A549 (cell line): ENCODE results near the gene GRAP2. TPM values are rescaled to one million over a fixed set of nuclear protein-coding genes. Genes with fewer than 3 reads are reported as not detected.

ENCODE experiments used
- ATAC-seq, 2 experiments: fragments of 200-7000 bp in 1 of 2; fragments of >200 bp in 1 of 2; cut with Nextera tagmentation in 1 of 2; cut with Tn5 transposase in 1 of 2; 3 replicates each; pipeline versions ENCODE4 v1.8.0 to v1.9.1; 2018 to 2020; ENCODE audit warnings: mild to moderate bottlenecking in 1 of 2, moderate library complexity in 1 of 2
- CTCF ChIA-PET: fragments of 300-600 bp; sonication (Branson Sonifier 250); formaldehyde crosslinking; extraction: SDS; loops from one replicate; lab custom pipeline; 2021; ENCODE audit warnings: antibody characterized with exemption, inconsistent platforms; lab: Yijun Ruan, JAX
- POLR2A ChIA-PET: fragments of 350-600 bp; formaldehyde crosslinking; extraction: SDS; loops from one replicate; lab custom pipeline; 2021; ENCODE audit warnings: antibody characterized with exemption, inconsistent platforms; lab: Yijun Ruan, JAX
- DNase-seq, 2 experiments: peaks; one replicate each; pipeline versions ENCODE4 v3.0.0 to v3.0.0-alpha.2; 2011 to 2016; ENCODE audit warnings: low read depth in 1 of 2, low spot score in 1 of 2
- FAIRE-seq: peaks from 2 replicates; lab custom pipeline; 2011; peaks lifted over from hg19 to GRCh38; lab: Jason Lieb, UNC
- H3K27ac ChIP-seq, 2 experiments: fragments of >200 bp; sonication (Bioruptor Twin); formaldehyde crosslinking; 3 replicates each; pipeline ENCODE4 v1.5.1; 2016 to 2017
- H3K4me1 ChIP-seq: fragments of >200 bp; sonication (Bioruptor Twin); formaldehyde crosslinking; 3 replicates; pipeline ENCODE4 v1.6.1; 2016
- H3K4me2 ChIP-seq: fragments of >200 bp; sonication (Bioruptor Twin); formaldehyde crosslinking; 3 replicates; pipeline ENCODE4 v1.6.1; 2016
- H3K4me3 ChIP-seq: fragments of >200 bp; sonication (Bioruptor Twin); formaldehyde crosslinking; 3 replicates; pipeline ENCODE4 v1.5.1; 2016
- H3K9me3 ChIP-seq: fragments of >200 bp; sonication (Bioruptor Twin); formaldehyde crosslinking; 3 replicates; pipeline ENCODE4 v1.6.1; 2016
- CBX2 ChIP-seq: fragments of 200-600 bp; sonication (generic); IDR thresholded peaks from 2 replicates; pipeline ENCODE4 v1.6.1; 2016; ENCODE audit warnings: low read depth, mild to moderate bottlenecking, borderline replicate concordance
- CBX8 ChIP-seq: fragments of 200-600 bp; sonication (generic); IDR thresholded peaks from 2 replicates; pipeline ENCODE4 v1.6.1; 2016
- CEBPB ChIP-seq, 2 experiments: fragments of >200 bp in 1 of 2; sonication (Bioruptor Twin) in 1 of 2; formaldehyde crosslinking in 1 of 2; IDR thresholded peaks; 2 replicates each; pipeline ENCODE4 v1.6.1; 2012 to 2016
- E2F6 ChIP-seq: IDR thresholded peaks from 2 replicates; pipeline ENCODE4 v1.6.1; 2012; ENCODE audit warnings: low read depth, borderline replicate concordance
- EHF ChIP-seq: fragments of 250-450 bp; sonication (Bioruptor Pico); IDR thresholded peaks from 2 replicates; pipeline ENCODE4 v1.5.0; 2020; ENCODE audit warnings: mild to moderate bottlenecking
- EHMT2 ChIP-seq: fragments of 200-600 bp; sonication (generic); IDR thresholded peaks from 2 replicates; pipeline ENCODE4 v1.6.1; 2016; ENCODE audit warnings: antibody characterized with exemption, low read depth, mild to moderate bottlenecking, moderate library complexity
- FOSB ChIP-seq: fragments of 250-450 bp; sonication (Bioruptor Pico); IDR thresholded peaks from 2 replicates; pipeline ENCODE4 v1.5.0; 2020; ENCODE audit warnings: mild to moderate bottlenecking, moderate library complexity
- GATA3 ChIP-seq: IDR thresholded peaks from 2 replicates; pipeline ENCODE4 v1.6.1; 2012; ENCODE audit warnings: borderline replicate concordance
- HDAC2 ChIP-seq: fragments of 200-600 bp; sonication (generic); IDR thresholded peaks from 2 replicates; pipeline ENCODE4 v1.6.1; 2016
- HMGXB4 ChIP-seq: fragments of 250-450 bp; sonication (Bioruptor Pico); IDR thresholded peaks from 2 replicates; pipeline ENCODE4 v1.5.0; 2021; ENCODE audit warnings: mild to moderate bottlenecking, moderate library complexity, borderline replicate concordance
- MAFK ChIP-seq: fragments of 450-650 bp; IDR thresholded peaks from 2 replicates; pipeline ENCODE4 v1.6.1; 2014; ENCODE audit not compliant: partially characterized antibody
- MAX ChIP-seq: IDR thresholded peaks from 2 replicates; pipeline ENCODE4 v1.6.1; 2012
- NFE2L2 ChIP-seq: fragments of 150-350 bp; conservative IDR thresholded peaks from 2 replicates; pipeline ENCODE4 v1.6.1; 2014; ENCODE audit warnings: low read length
- NPAS2 ChIP-seq: fragments of 250-450 bp; sonication (Bioruptor Pico); IDR thresholded peaks from 2 replicates; pipeline ENCODE4 v1.8.0; 2022; ENCODE audit warnings: mild to moderate bottlenecking, moderate library complexity, borderline replicate concordance
- PBX3 ChIP-seq: IDR thresholded peaks from 2 replicates; pipeline ENCODE4 v1.6.1; 2012
- PHF8 ChIP-seq: fragments of 200-600 bp; sonication (generic); IDR thresholded peaks from 2 replicates; pipeline ENCODE4 v1.6.1; 2016; ENCODE audit warnings: low read depth, mild to moderate bottlenecking, antibody characterized with exemption, moderate library complexity, borderline replicate concordance
- POLR2A ChIP-seq: IDR thresholded peaks from 2 replicates; pipeline ENCODE4 v1.6.1; 2012; ENCODE audit warnings: mild to moderate bottlenecking, low read length
- POLR2AphosphoS2 ChIP-seq: conservative IDR thresholded peaks from 2 replicates; pipeline ENCODE4 v1.6.1; 2012; ENCODE audit warnings: low read length, improper control_type of control experiment, inconsistent platforms
- RAD21 ChIP-seq, 2 experiments: fragments of >200 bp in 1 of 2; sonication (Bioruptor Twin) in 1 of 2; formaldehyde crosslinking in 1 of 2; IDR thresholded peaks in 1 of 2; conservative IDR thresholded peaks in 1 of 2; 2 replicates in 1 of 2; 3 replicates in 1 of 2; pipeline ENCODE4 v1.6.1; 2012 to 2018; ENCODE audit warnings: inconsistent platforms in 1 of 2
- SMC3 ChIP-seq: fragments of >200 bp; sonication (Bioruptor Twin); formaldehyde crosslinking; IDR thresholded peaks from 3 replicates; pipeline ENCODE4 v1.6.1; 2018; ENCODE audit warnings: inconsistent platforms
- ZFP36 ChIP-seq: fragments of 450-650 bp; IDR thresholded peaks from 2 replicates; pipeline ENCODE4 v1.6.1; 2014; ENCODE audit warnings: borderline replicate concordance; ENCODE audit not compliant: partially characterized antibody
- ZNF302 ChIP-seq: fragments of 250-450 bp; sonication (Bioruptor Pico); IDR thresholded peaks from 2 replicates; pipeline ENCODE4 v1.9.0; 2021; ENCODE audit warnings: inconsistent platforms, mild to moderate bottlenecking, moderate library complexity
- WGBS: methylation state at CpG from one replicate; pipeline ENCODE4 v1.1.6; 2017; ENCODE audit errors: missing lambda C conversion rate; 5-methylcytosine and 5-hydroxymethylcytosine counted together
- polyA plus RNA-seq, 4 experiments: library from polyadenylated mRNA; depleted of rRNA in 3 of 4; stranded (reverse); fragments of >200 nt; fragmentation: RNase III in 1 of 4; extraction: RNeasy Plus Mini Kit Qiagen cat#74134 plus additional on column Dnase treatment in 1 of 4; gene quantifications; 2 replicates in 3 of 4; 3 replicates in 1 of 4; pipeline ENCODE4 v1.2.3, GENCODE V29; 2011 to 2017
- TF ChIP-seq, protein P1 (sequence below): fragments of 150-350 bp; IDR thresholded peaks from 2 replicates; pipeline ENCODE4 v1.6.1; 2014; ENCODE audit warnings: low read depth, mild to moderate bottlenecking, low read length
- TF ChIP-seq, protein P2 (sequence below): fragments of 450-650 bp; IDR thresholded peaks from 2 replicates; pipeline ENCODE4 v1.6.1; 2014; ENCODE audit warnings: antibody characterized with exemption
- TF ChIP-seq, protein P3 (sequence below): fragments of >200 bp; sonication (Bioruptor Twin); formaldehyde crosslinking; IDR thresholded peaks from 2 replicates; pipeline ENCODE4 v1.6.1; 2016
- TF ChIP-seq, protein P4 (sequence below): fragments of 200-600 bp; sonication (generic); IDR thresholded peaks from 2 replicates; pipeline ENCODE4 v1.6.1; 2016; ENCODE audit warnings: antibody characterized with exemption, mild to moderate bottlenecking, moderate library complexity

GRAP2 gene
- polyA plus RNA-seq, 2 of the 4 experiments (the other 2 are of a cell fraction) = not detected

GRCh38 chr22:39940757-39941305, 39.9 kb downstream of the GRAP2 start:
- TF ChIP-seq, protein P1, sequence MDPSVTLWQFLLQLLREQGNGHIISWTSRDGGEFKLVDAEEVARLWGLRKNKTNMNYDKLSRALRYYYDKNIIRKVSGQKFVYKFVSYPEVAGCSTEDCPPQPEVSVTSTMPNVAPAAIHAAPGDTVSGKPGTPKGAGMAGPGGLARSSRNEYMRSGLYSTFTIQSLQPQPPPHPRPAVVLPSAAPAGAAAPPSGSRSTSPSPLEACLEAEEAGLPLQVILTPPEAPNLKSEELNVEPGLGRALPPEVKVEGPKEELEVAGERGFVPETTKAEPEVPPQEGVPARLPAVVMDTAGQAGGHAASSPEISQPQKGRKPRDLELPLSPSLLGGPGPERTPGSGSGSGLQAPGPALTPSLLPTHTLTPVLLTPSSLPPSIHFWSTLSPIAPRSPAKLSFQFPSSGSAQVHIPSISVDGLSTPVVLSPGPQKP = no peak
- TF ChIP-seq POLR2A (no peak), MAFK (no peak), CBX8 (no peak), PHF8 (no peak), MAX (no peak), EHMT2 (no peak), SMC3 (no peak), CEBPB (IDR thresholded peaks at IDR 0.05) (no peak), RAD21 (conservative IDR thresholded peaks at IDR 0.05 in 1 of 2, IDR thresholded peaks at IDR 0.05 in 1 of 2) (no peak), CBX2 (no peak), HMGXB4 (no peak)
- TF ChIP-seq, protein P2, sequence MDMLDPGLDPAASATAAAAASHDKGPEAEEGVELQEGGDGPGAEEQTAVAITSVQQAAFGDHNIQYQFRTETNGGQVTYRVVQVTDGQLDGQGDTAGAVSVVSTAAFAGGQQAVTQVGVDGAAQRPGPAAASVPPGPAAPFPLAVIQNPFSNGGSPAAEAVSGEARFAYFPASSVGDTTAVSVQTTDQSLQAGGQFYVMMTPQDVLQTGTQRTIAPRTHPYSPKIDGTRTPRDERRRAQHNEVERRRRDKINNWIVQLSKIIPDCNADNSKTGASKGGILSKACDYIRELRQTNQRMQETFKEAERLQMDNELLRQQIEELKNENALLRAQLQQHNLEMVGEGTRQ = no peak
- Histone ChIP-seq H3K9me3 (no peaks in the 10 kb centered on the region), H3K4me2 (no peak overlapping the region), H3K4me3 (no peak overlapping the region), H3K4me1 (no peaks in the 10 kb centered on the region), H3K27ac (no peak overlapping the region)
- no peak for DNase-seq
- FAIRE-seq = no peak
- no peak for ATAC-seq
- ChIA-PET POLR2A (no interaction called here), CTCF (no interaction called here)
- WGBS = 60% methylated on average over 9 of the region's 9 CpGs

- FAIRE-seq (no peak), DNase-seq (no peak), ATAC-seq (no peak)
- H3K27ac ChIP-seq = no peak overlapping the region
- H3K4me1 ChIP-seq = no peaks in the 10 kb centered on the region
- no peaks in the 10 kb centered on the region for H3K9me3 ChIP-seq
- no peak overlapping the region for H3K4me3 ChIP-seq
- POLR2A ChIA-PET = no interaction called here
- H3K4me2 ChIP-seq = no peak overlapping the region
- CTCF ChIA-PET = interaction anchor here (1.1 to 1.4 kb wide), 2 partner anchors 45 to 407 kb away, joined by 3 to 4 read pairs; no protein-coding TSS in a partner anchor
- 66% methylated on average over 2 of the region's 2 CpGs for WGBS
- TF ChIP-seq FOSB (CRISPR knock-in tag) = no peak
- TF ChIP-seq MAX = no peak
- TF ChIP-seq ZNF302 (CRISPR knock-in tag) = no peak
- TF ChIP-seq, protein P1 = no peak
- TF ChIP-seq, protein P3, sequence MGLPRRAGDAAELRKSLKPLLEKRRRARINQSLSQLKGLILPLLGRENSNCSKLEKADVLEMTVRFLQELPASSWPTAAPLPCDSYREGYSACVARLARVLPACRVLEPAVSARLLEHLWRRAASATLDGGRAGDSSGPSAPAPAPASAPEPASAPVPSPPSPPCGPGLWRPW = no peak
- no peak for TF ChIP-seq ZFP36
- TF ChIP-seq PBX3 = no peak
- no peak for TF ChIP-seq GATA3
- TF ChIP-seq NFE2L2 = no peak
- TF ChIP-seq, protein P4, sequence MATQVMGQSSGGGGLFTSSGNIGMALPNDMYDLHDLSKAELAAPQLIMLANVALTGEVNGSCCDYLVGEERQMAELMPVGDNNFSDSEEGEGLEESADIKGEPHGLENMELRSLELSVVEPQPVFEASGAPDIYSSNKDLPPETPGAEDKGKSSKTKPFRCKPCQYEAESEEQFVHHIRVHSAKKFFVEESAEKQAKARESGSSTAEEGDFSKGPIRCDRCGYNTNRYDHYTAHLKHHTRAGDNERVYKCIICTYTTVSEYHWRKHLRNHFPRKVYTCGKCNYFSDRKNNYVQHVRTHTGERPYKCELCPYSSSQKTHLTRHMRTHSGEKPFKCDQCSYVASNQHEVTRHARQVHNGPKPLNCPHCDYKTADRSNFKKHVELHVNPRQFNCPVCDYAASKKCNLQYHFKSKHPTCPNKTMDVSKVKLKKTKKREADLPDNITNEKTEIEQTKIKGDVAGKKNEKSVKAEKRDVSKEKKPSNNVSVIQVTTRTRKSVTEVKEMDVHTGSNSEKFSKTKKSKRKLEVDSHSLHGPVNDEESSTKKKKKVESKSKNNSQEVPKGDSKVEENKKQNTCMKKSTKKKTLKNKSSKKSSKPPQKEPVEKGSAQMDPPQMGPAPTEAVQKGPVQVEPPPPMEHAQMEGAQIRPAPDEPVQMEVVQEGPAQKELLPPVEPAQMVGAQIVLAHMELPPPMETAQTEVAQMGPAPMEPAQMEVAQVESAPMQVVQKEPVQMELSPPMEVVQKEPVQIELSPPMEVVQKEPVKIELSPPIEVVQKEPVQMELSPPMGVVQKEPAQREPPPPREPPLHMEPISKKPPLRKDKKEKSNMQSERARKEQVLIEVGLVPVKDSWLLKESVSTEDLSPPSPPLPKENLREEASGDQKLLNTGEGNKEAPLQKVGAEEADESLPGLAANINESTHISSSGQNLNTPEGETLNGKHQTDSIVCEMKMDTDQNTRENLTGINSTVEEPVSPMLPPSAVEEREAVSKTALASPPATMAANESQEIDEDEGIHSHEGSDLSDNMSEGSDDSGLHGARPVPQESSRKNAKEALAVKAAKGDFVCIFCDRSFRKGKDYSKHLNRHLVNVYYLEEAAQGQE = no peak
- TF ChIP-seq E2F6 = no peak
- TF ChIP-seq HDAC2 = no peak
- TF ChIP-seq SMC3 = no peak
- TF ChIP-seq NPAS2 (CRISPR knock-in tag) = no peak
- TF ChIP-seq POLR2AphosphoS2 = no peak
- no peak for TF ChIP-seq EHF (CRISPR knock-in tag)
Observed at GRCh38 chr22:39941601-39942000, 40.7 kb downstream of the GRAP2 start.
